Breast epithelium (tissue), 4 donors: ENCODE data around the gene INTS1. TPM values are rescaled to one million over a fixed set of nuclear protein-coding genes. Genes with fewer than 3 reads are reported as not detected.
A peak's percentile ranks its signal among the peaks of the same experiment; 100 is the strongest.

Experiments
- DNase-seq, 2 donors: peaks; one replicate each; pipeline ENCODE4 v3.0.0-alpha.2; 2019; ENCODE audit warnings: low spot score in 2 of 2
- H3K27ac ChIP-seq, 2 donors: fragments of 200-600 bp; sonication (generic) in 1 of 2; one replicate each; pipeline ENCODE4 v1.5.1; 2016 to 2019; ENCODE audit warnings: mild to moderate bottlenecking in 1 of 2
- H3K27me3 ChIP-seq, 2 donors: fragments of 200-600 bp; sonication (generic) in 1 of 2; one replicate each; pipeline versions ENCODE4 v1.5.1 to v1.6.0; 2017 to 2019; ENCODE audit warnings: control low read depth in 1 of 2, mild to moderate bottlenecking in 1 of 2
- H3K36me3 ChIP-seq: fragments of 200-600 bp; one replicate; pipeline ENCODE4 v1.5.1; 2019
- H3K4me1 ChIP-seq, 2 donors: fragments of 200-600 bp; sonication (generic); one replicate each; pipeline ENCODE4 v1.5.1; 2016 to 2019; ENCODE audit warnings: control low read depth in 1 of 2
- H3K4me3 ChIP-seq, 3 donors: fragments of 200-600 bp; sonication (generic); 1 replicate in 2 of 3; 2 replicates in 1 of 3; pipeline ENCODE4 v1.5.1; 2016 to 2019; ENCODE audit warnings: mild to moderate bottlenecking in 3 of 3, moderate library complexity in 2 of 3
- H3K9me3 ChIP-seq, 2 donors: fragments of 200-600 bp; sonication (generic) in 1 of 2; one replicate each; pipeline ENCODE4 v1.5.1; 2016 to 2019; ENCODE audit warnings: control low read depth in 1 of 2
- POLR2A ChIP-seq: fragments of 450-650 bp; IDR thresholded peaks from one replicate; pipeline ENCODE4 v1.6.1; 2016; ENCODE audit warnings: antibody characterized with exemption, mild to moderate bottlenecking, moderate library complexity
- POLR2AphosphoS5 ChIP-seq, 3 donors: sonication (generic); formaldehyde crosslinking; IDR thresholded peaks; one replicate each; pipeline ENCODE4 v1.6.1; 2017; ENCODE audit warnings: antibody characterized with exemption in 3 of 3
- intact Hi-C: fragments of 100-400 bp; cut with DNase I; formaldehyde crosslinking; loops from one replicate; pipeline ENCODE4 v1.15.1; 2023; ENCODE audit warnings: low total_unique reads
- total RNA-seq, 3 donors: library from RNA; depleted of rRNA; stranded (reverse); fragments of >200 nt; gene quantifications; one replicate each; pipeline ENCODE4 v1.1.0, GENCODE V29; 2016
- TF ChIP-seq, protein P1 (sequence below), 3 donors: fragments of 450-650 bp; IDR thresholded peaks; one replicate each; pipeline ENCODE4 v1.5.1; 2016 to 2017; ENCODE audit warnings: antibody characterized with exemption in 3 of 3, mild to moderate bottlenecking in 3 of 3, moderate library complexity in 3 of 3

The INTS1 gene
- total RNA-seq, 3 donors from 2014 or later, result 27.5 to 32.1 (median 27.7) TPM

DNA sequence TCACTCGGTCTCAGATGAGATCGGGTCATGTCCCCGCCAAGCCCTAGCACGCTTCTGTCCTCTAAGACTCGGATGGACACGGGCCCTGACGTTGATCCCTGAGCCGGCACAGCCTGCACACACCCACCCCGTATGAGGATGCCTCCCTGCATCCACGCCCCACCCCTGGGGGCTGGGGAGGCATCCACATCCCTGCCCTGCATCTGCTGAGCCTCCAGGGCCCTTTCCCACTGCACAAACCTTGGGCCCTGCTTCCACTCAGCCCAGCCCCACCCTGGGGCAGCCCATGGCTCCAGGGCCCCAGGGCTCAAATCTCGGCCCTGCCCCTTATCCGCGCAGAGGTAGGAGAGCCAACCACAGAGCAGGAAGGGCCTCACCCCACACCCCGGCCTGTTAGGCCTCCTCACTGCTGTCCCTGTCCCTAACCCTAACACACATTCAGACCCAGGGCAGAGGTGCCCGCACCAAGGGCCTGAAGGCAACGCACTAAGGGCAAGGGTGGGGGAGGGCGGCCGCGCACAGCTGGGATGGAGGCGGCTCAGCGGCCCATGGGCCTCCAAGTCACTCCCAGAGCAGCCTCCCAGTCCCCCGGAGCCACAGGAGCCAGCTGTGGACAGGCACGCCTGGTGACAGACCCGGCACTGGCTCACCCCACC lies 35.4 kb downstream of the INTS1 start:
- H3K9me3 ChIP-seq, result no peaks in the 10 kb centered on the region
- no peaks in the 10 kb centered on the region for H3K27me3 ChIP-seq
- peaks cover 8% of the 10 kb centered on the region for H3K36me3 ChIP-seq
- TF ChIP-seq POLR2A, result no peak
- TF ChIP-seq, protein P1, sequence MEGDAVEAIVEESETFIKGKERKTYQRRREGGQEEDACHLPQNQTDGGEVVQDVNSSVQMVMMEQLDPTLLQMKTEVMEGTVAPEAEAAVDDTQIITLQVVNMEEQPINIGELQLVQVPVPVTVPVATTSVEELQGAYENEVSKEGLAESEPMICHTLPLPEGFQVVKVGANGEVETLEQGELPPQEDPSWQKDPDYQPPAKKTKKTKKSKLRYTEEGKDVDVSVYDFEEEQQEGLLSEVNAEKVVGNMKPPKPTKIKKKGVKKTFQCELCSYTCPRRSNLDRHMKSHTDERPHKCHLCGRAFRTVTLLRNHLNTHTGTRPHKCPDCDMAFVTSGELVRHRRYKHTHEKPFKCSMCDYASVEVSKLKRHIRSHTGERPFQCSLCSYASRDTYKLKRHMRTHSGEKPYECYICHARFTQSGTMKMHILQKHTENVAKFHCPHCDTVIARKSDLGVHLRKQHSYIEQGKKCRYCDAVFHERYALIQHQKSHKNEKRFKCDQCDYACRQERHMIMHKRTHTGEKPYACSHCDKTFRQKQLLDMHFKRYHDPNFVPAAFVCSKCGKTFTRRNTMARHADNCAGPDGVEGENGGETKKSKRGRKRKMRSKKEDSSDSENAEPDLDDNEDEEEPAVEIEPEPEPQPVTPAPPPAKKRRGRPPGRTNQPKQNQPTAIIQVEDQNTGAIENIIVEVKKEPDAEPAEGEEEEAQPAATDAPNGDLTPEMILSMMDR (IDR thresholded peaks at IDR 0.05), result no peak
- TF ChIP-seq POLR2AphosphoS5 (IDR thresholded peaks at IDR 0.05), result no peak
- no peak overlapping the region for H3K4me3 ChIP-seq
- intact Hi-C loops, result loop anchor here (1.0 kb wide), 1 partner anchor 26 kb away; no protein-coding TSS in a partner anchor
- no peak for DNase-seq
- H3K27ac ChIP-seq, result no peak overlapping the region
- H3K4me1 ChIP-seq, result no peaks in the 10 kb centered on the region

DNA sequence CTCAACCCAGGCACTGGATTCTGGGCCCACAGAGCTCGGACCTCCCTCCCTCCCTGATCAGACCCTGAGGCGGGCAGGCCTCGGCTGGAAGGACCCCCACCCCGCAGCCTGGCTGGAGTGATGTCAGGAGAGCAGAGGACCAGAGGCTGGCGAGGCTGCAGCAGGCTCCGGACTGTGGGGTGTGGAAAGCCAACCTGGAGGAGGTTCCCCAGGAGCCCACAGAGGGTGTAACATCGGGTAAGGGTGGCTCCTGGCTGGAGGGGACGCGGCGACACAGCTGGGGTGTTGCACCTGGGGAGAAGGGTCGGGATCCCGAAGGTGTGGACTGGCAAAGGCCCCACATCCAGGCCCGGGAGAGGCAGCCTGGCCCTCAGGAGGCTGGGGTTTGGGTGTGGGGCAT lies 36.0 kb downstream of the INTS1 start:
- Histone ChIP-seq H3K27me3 (no peaks in the 10 kb centered on the region), H3K27ac (peak overlapping the region in 1 of 2 donors; percentile 89), H3K9me3 (no peaks in the 10 kb centered on the region), H3K36me3 (peaks cover 8% of the 10 kb centered on the region), H3K4me1 (no peaks in the 10 kb centered on the region), H3K4me3 (no peak overlapping the region)
- TF ChIP-seq POLR2AphosphoS5 (IDR thresholded peaks at IDR 0.05) (no peak), POLR2A (no peak)
- TF ChIP-seq, protein P1 (IDR thresholded peaks at IDR 0.05), result no peak
- intact Hi-C loops, result no loop called here
- no peak for DNase-seq

DNA sequence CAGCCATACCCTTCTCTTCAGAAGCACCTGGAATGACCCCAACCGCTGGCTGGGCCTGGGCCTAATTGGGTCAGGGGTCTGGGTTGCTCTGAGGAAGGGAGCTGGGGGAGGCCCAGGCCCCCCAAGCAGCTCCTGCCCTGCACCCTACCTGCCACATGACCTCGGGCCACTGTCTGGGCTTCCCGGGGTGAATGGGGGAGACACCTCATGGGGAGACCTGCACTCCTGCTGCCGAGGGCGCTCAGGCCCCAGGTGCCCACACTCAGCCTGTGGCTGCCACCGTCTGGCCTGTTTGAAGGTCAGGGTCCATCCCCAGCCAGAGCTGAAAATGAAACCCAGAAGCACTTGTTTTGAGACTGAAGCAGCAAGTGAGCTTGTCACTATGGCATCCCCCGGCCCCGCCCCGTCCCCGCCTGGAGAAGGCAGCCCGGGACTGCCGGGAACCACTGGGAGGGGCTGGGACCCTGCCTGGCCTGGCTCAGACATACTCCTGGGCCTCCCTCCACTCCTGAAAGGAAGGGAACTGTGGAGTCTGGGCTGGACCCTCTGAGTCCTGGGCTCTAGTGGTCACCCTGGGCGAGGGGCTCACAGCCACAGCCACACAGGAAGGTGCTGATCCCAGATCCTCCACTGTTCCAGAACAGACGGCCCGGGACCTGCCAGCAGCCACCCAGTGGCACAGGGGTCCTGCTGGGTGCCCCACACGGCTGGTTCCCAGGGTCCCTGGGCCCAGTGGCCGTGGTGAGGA lies 37.5 kb downstream of the INTS1 start:
- H3K4me3 ChIP-seq, result peak overlapping the region in 1 of 3 donors; percentile 3
- DNase-seq, result no peak
- H3K9me3 ChIP-seq, result no peaks in the 10 kb centered on the region
- intact Hi-C loops, result no loop called here
- peak overlapping the region in 1 of 2 donors; percentile 89 for H3K27ac ChIP-seq
- TF ChIP-seq POLR2A (no peak), POLR2AphosphoS5 (IDR thresholded peaks at IDR 0.05) (no peak)
- TF ChIP-seq, protein P1 (IDR thresholded peaks at IDR 0.05), result no peak
- H3K27me3 ChIP-seq, result no peaks in the 10 kb centered on the region
- no peaks in the 10 kb centered on the region for H3K4me1 ChIP-seq
- H3K36me3 ChIP-seq, result peaks cover 8% of the 10 kb centered on the region

GRCh38 chr7:1464694-1465093 lies 39.5 kb downstream of the INTS1 start:
- Histone ChIP-seq H3K27me3 (no peaks in the 10 kb centered on the region), H3K9me3 (no peaks in the 10 kb centered on the region), H3K27ac (no peak overlapping the region), H3K4me3 (no peak overlapping the region), H3K4me1 (peaks cover 0 to 5% of the 10 kb centered on the region in 2 donors), H3K36me3 (no peaks in the 10 kb centered on the region)
- TF ChIP-seq POLR2A (no peak), POLR2AphosphoS5 (IDR thresholded peaks at IDR 0.05) (no peak)
- TF ChIP-seq, protein P1 (IDR thresholded peaks at IDR 0.05), result no peak
- DNase-seq, result no peak
- intact Hi-C loops, result no loop called here

DNA sequence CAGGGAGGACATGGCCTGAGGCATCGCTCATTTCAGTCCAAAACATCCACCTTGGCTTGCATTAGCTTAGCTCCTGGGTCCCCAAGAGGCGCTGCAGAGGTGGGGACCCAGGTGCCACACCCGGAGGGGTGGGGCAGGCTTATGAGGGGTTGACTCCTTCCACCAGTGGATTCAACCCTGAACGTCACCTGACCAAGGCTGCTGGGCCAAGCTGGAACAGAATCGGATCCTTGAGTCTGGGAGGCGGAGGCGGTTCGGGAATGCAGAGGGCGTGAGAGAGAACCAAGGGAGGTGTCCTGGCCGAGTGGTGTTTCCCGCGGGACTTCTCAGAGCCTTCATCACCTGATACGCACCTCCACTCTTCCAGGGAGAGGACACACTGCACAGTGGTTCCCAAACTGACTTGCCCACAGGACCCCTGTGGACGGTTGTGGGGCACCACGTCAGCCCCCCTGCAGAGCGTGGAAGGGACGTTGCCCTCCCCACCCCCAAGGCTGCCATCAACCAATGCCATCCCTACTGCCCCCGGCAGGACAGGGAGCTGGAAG lies 40.4 kb downstream of the INTS1 start:
- no peak for DNase-seq
- Histone ChIP-seq H3K27ac (no peak overlapping the region), H3K4me3 (no peak overlapping the region), H3K9me3 (no peaks in the 10 kb centered on the region), H3K27me3 (no peaks in the 10 kb centered on the region), H3K36me3 (no peaks in the 10 kb centered on the region), H3K4me1 (peaks cover 0 to 5% of the 10 kb centered on the region in 2 donors)
- intact Hi-C loops, result no loop called here
- TF ChIP-seq POLR2A, result no peak
- TF ChIP-seq, protein P1 (IDR thresholded peaks at IDR 0.05), result no peak
- no peak for TF ChIP-seq POLR2AphosphoS5 (IDR thresholded peaks at IDR 0.05)
